Liver (tissue), 9 donors: Measurements from ENCODE around the gene TCERG1L. TPM values are rescaled to one million over a fixed set of nuclear protein-coding genes. Genes with fewer than 3 reads are reported as not detected.

Experiments
- DNase-seq: peaks from one replicate; pipeline ENCODE4 v3.0.0-alpha.2; 2017; ENCODE audit warnings: low spot score
- H3K27ac ChIP-seq, 2 donors: one replicate each; pipeline ENCODE4 v1.7.0; 2013; ENCODE audit warnings: inconsistent platforms in 2 of 2, low read length in 2 of 2, control low read depth in 1 of 2, low read depth in 1 of 2, mild to moderate bottlenecking in 1 of 2
- H3K27me3 ChIP-seq, 4 donors: one replicate each; pipeline versions ENCODE4 v1.6.1 to v1.7.0; 2013; ENCODE audit warnings: low read length in 3 of 4, inconsistent platforms in 1 of 4, mild to moderate bottlenecking in 1 of 4, moderate library complexity in 1 of 4; ENCODE audit not compliant: control insufficient read depth in 4 of 4, insufficient read depth in 4 of 4
- H3K36me3 ChIP-seq, 4 donors: one replicate each; pipeline versions ENCODE4 v1.6.1 to v1.7.0; 2013; ENCODE audit warnings: low read length in 3 of 4, mild to moderate bottlenecking in 3 of 4, low read depth in 1 of 4, moderate library complexity in 1 of 4; ENCODE audit not compliant: control insufficient read depth in 4 of 4, insufficient read depth in 3 of 4
- H3K4me1 ChIP-seq, 4 donors: one replicate each; pipeline versions ENCODE4 v1.6.1 to v1.7.0; 2013; ENCODE audit warnings: low read length in 3 of 4, mild to moderate bottlenecking in 3 of 4, moderate library complexity in 1 of 4; ENCODE audit not compliant: control insufficient read depth in 4 of 4, insufficient read depth in 4 of 4
- H3K4me3 ChIP-seq, 3 donors: one replicate each; pipeline versions ENCODE4 v1.6.1 to v1.7.0; 2013; ENCODE audit warnings: low read length in 3 of 3, control low read depth in 1 of 3, low read depth in 1 of 3, mild to moderate bottlenecking in 1 of 3
- H3K9ac ChIP-seq, 2 donors: one replicate each; pipeline ENCODE4 v1.7.0; 2013; ENCODE audit warnings: low read length in 2 of 2, mild to moderate bottlenecking in 2 of 2, moderate library complexity in 2 of 2, control low read depth in 1 of 2, low read depth in 1 of 2
- H3K9me3 ChIP-seq, 4 donors: one replicate each; pipeline versions ENCODE4 v1.6.1 to v1.7.0; 2013; ENCODE audit warnings: low read length in 3 of 4; ENCODE audit not compliant: control insufficient read depth in 4 of 4
- ATF3 ChIP-seq: IDR thresholded peaks from 2 replicates; pipeline ENCODE4 v1.6.1; 2016; ENCODE audit warnings: antibody characterized with exemption
- CTCF ChIP-seq: fragments of 150-350 bp; IDR thresholded peaks from 2 replicates; pipeline ENCODE4 v1.5.1; 2017; ENCODE audit warnings: improper control_type of control experiment, low read depth, low read length; ENCODE audit not compliant: missing input control
- EGR1 ChIP-seq, 2 donors: IDR thresholded peaks; 2 replicates each; pipeline ENCODE4 v1.6.1; 2016 to 2018; ENCODE audit warnings: antibody characterized with exemption in 2 of 2, low read depth in 2 of 2
- FOXA1 ChIP-seq: IDR thresholded peaks from 2 replicates; pipeline ENCODE4 v1.6.1; 2016; ENCODE audit warnings: antibody characterized with exemption
- GABPA ChIP-seq, 2 donors: IDR thresholded peaks in 1 of 2; conservative IDR thresholded peaks in 1 of 2; 2 replicates each; pipeline ENCODE4 v1.6.1; 2016; ENCODE audit warnings: antibody characterized with exemption in 2 of 2, mild to moderate bottlenecking in 1 of 2, moderate library complexity in 1 of 2
- HNF4A ChIP-seq, 2 donors: conservative IDR thresholded peaks; 2 replicates each; pipeline ENCODE4 v1.6.1; 2016; ENCODE audit warnings: antibody characterized with exemption in 2 of 2, mild to moderate bottlenecking in 2 of 2
- HNF4G ChIP-seq: IDR thresholded peaks from 2 replicates; pipeline ENCODE4 v1.6.1; 2016; ENCODE audit warnings: antibody characterized with exemption
- JUND ChIP-seq, 2 donors: IDR thresholded peaks; 2 replicates each; pipeline ENCODE4 v1.6.1; 2016; ENCODE audit warnings: antibody characterized with exemption in 2 of 2
- MAX ChIP-seq: IDR thresholded peaks from 2 replicates; pipeline ENCODE4 v1.6.1; 2016; ENCODE audit warnings: antibody characterized with exemption
- NR2F2 ChIP-seq: IDR thresholded peaks from 2 replicates; pipeline ENCODE4 v1.6.1; 2016; ENCODE audit warnings: antibody characterized with exemption
- RAD21 ChIP-seq, 2 donors: IDR thresholded peaks; 2 replicates each; pipeline ENCODE4 v1.6.1; 2016; ENCODE audit warnings: antibody characterized with exemption in 2 of 2, mild to moderate bottlenecking in 2 of 2
- REST ChIP-seq: IDR thresholded peaks from 2 replicates; pipeline ENCODE4 v1.6.1; 2016; ENCODE audit warnings: antibody characterized with exemption, mild to moderate bottlenecking
- RXRA ChIP-seq, 2 donors: IDR thresholded peaks; 2 replicates each; pipeline ENCODE4 v1.6.1; 2017 to 2018; ENCODE audit warnings: antibody characterized with exemption in 2 of 2, mild to moderate bottlenecking in 1 of 2
- TAF1 ChIP-seq: conservative IDR thresholded peaks from 2 replicates; pipeline ENCODE4 v1.6.1; 2016; ENCODE audit warnings: antibody characterized with exemption, mild to moderate bottlenecking
- YY1 ChIP-seq: IDR thresholded peaks from 2 replicates; pipeline ENCODE4 v1.6.1; 2016; ENCODE audit warnings: antibody characterized with exemption, mild to moderate bottlenecking
- ZBTB33 ChIP-seq: IDR thresholded peaks from 2 replicates; pipeline ENCODE4 v1.6.1; 2016; ENCODE audit warnings: antibody characterized with exemption
- WGBS: extraction: QIAGEN DNeasy Blood & Tissue Kit; methylation state at CpG from one replicate; pipeline ENCODE4 v1.1.7; 2013; 5-methylcytosine and 5-hydroxymethylcytosine counted together
- polyA plus RNA-seq, 2 donors: library from polyadenylated mRNA; stranded (reverse) in 1 of 2; unstranded in 1 of 2; fragments of 200-250 nt in 1 of 2; fragments of >200 nt in 1 of 2; fragmentation: Nextera tagmentation in 1 of 2; extraction: Ambion mirVana in 1 of 2; gene quantifications; one replicate each; pipeline versions ENCODE4 v1.2.1 to v1.2.3, GENCODE V29; 2013 to 2015
- total RNA-seq, 2 donors: library from RNA; depleted of rRNA; stranded (reverse); fragments of >200 nt; gene quantifications; one replicate each; pipeline ENCODE4 v1.2.3, GENCODE V29; 2014
- donor health status: healthy.
- donor health status: healthy.
- donor health status: healthy.
- donor health status: healthy.
- donor health status: healthy.

The TCERG1L gene
- total and polyA plus RNA-seq, 4 donors, result not detected

- DNase-seq, result no peak
- Histone ChIP-seq H3K36me3 (no peaks in the 10 kb centered on the region), H3K9ac (no peak overlapping the region), H3K27me3 (peaks cover 0 to 2% (median 0%) of the 10 kb centered on the region in 4 donors), H3K4me3 (no peak overlapping the region), H3K4me1 (no peaks in the 10 kb centered on the region), H3K9me3 (peaks cover 0 to 8% (median 4%) of the 10 kb centered on the region in 4 donors), H3K27ac (no peak overlapping the region)
- TF ChIP-seq MAX (no peak), ZBTB33 (no peak), FOXA1 (no peak), GABPA (IDR thresholded peaks at IDR 0.05 in 1 of 2, conservative IDR thresholded peaks at IDR 0.05 in 1 of 2) (no peak), YY1 (no peak), EGR1 (IDR thresholded peaks at IDR 0.05; ENCODE audit: low read depth in 2 of 2) (no peak), CTCF (no peak), JUND (IDR thresholded peaks at IDR 0.05) (no peak), RAD21 (IDR thresholded peaks at IDR 0.05) (no peak), RXRA (IDR thresholded peaks at IDR 0.05) (no peak)
- 72% methylated on average over 3 of the region's 3 CpGs for WGBS
Observed at GRCh38 chr10:131149111-131149510, 162.4 kb downstream of the TCERG1L start.

GRCh38 chr10:131148270-131148669 is 163.3 kb downstream of the TCERG1L start:
- H3K36me3 ChIP-seq, result no peaks in the 10 kb centered on the region
- TF ChIP-seq EGR1 (IDR thresholded peaks at IDR 0.05; ENCODE audit: low read depth in 2 of 2), result no peak
- no peak for TF ChIP-seq TAF1
- TF ChIP-seq HNF4A (conservative IDR thresholded peaks at IDR 0.05), result no peak
- TF ChIP-seq NR2F2, result no peak
- TF ChIP-seq RXRA (IDR thresholded peaks at IDR 0.05), result no peak
- TF ChIP-seq ZBTB33, result no peak
- TF ChIP-seq JUND (IDR thresholded peaks at IDR 0.05), result no peak
- no peak for TF ChIP-seq FOXA1
- TF ChIP-seq ATF3, result no peak
- no peak for TF ChIP-seq RAD21 (IDR thresholded peaks at IDR 0.05)
- TF ChIP-seq GABPA (IDR thresholded peaks at IDR 0.05 in 1 of 2, conservative IDR thresholded peaks at IDR 0.05 in 1 of 2), result no peak
- no peak for TF ChIP-seq REST
- no peak for TF ChIP-seq HNF4G
- peaks cover 0 to 8% (median 4%) of the 10 kb centered on the region in 4 donors for H3K9me3 ChIP-seq
- no peak overlapping the region for H3K4me3 ChIP-seq
- WGBS, result 90% methylated on average over 3 of the region's 3 CpGs
- no peak for DNase-seq
- H3K27ac ChIP-seq, result no peak overlapping the region
- no peak overlapping the region for H3K9ac ChIP-seq
- H3K27me3 ChIP-seq, result peaks cover 0 to 2% (median 0%) of the 10 kb centered on the region in 4 donors
- no peaks in the 10 kb centered on the region for H3K4me1 ChIP-seq
